Cortex of kidney (tissue), 1 donor: Measurements from ENCODE around the gene SGPP2.

ENCODE experiments used
- DNase-seq: peaks from one replicate; lab custom pipeline; 2025; lab: John Stamatoyannopoulos, UW

The SGPP2 gene

GRCh38 chr2:222470802-222471468 is 46.6 kb downstream of the SGPP2 start:
- no peak for DNase-seq

GRCh38 chr2:222477962-222478608 is 53.7 kb downstream of the SGPP2 start:
- DNase-seq = no peak

GRCh38 chr2:222479859-222480258 is 55.5 kb downstream of the SGPP2 start:
- no peak for DNase-seq

- no peak for DNase-seq
Observed at GRCh38 chr2:222480497-222480896, 56.2 kb downstream of the SGPP2 start.

- DNase-seq = no peak
Observed at GRCh38 chr2:222481941-222482340, 57.6 kb downstream of the SGPP2 start.

GRCh38 chr2:222483513-222484039 is 59.2 kb downstream of the SGPP2 start:
- no peak for DNase-seq

DNA sequence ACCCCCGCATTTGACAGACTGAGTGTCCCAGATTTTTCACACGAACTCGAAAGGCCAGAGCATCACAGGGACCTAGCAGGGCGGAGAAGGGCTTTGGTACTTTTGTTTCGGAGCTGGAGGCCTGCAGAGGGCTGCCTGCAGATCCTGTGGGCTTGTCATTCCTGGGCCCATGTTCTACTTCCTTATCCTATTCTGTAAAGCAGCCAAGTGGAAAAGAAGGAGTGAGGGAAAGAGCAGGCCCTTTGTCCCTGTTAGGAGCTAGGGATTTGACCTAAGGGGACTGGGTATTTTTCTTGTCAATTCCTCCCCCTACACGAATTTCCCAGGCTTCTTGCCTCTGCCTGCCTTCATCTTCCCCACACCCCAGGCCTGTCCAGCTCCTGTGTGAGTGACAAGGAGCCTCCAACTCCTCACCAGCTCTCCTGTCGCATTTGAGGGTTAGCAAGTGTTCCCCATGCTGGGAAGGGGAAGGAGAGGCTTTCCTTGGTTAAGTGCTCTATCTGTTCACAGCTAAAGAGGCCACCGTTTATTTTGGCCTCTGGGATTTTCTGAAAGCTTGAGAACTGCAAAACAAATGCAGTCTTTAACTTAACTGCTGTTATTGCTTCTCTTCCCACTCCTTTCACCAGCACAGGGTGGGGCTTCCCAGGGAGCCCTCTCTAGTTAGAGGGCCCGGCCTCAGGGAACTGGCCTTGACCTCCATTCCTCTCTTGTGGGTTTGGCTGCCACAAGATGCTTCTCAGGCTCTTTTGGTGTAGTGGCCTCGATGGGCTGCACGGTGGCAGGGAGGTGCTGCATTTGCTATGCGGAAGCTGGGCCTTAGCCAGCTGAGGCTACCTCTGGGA is 61.2 kb downstream of the SGPP2 start:
- no peak for DNase-seq

DNA sequence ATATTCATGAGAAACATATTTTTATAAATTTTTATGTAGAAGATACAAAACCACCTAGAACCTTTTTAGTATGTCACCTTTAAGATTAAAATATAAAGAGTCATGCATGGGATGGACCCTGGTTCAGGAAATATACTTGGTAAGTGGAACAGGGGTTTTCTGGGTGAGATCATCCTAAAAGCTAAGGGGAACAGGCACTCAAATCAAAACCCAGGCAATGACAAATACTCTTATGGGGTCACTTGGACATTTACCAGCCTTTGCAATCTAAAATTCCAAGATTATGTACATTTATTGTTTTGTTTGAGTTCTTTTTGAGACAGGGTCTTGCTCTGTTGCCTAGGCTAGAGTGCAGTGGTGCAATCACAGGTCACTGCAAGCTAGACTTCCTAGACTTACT is 65.8 kb downstream of the SGPP2 start:
- no peak for DNase-seq

DNA sequence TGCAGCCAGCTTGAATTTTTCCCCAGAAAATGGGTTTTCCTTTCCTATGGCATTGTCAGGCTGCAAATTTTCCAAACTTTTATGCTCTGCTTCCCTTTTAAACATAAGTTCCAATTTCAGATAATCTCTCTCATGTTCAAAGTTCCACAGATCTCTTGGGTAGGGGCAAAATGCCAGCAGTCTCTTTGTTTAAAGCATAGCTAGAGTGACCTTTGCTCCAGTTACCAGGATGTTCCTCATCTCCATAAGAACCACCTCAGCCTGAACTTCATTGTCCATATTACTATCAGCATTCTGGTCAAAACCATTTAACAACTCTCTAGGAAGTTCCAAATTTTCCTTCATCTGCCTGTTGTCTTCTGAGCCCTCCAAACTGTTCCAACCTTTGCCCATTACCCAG is 68.3 kb downstream of the SGPP2 start:
- DNase-seq = no peak

GRCh38 chr2:222494104-222494739 is 69.9 kb downstream of the SGPP2 start:
- DNase-seq = no peak

DNA sequence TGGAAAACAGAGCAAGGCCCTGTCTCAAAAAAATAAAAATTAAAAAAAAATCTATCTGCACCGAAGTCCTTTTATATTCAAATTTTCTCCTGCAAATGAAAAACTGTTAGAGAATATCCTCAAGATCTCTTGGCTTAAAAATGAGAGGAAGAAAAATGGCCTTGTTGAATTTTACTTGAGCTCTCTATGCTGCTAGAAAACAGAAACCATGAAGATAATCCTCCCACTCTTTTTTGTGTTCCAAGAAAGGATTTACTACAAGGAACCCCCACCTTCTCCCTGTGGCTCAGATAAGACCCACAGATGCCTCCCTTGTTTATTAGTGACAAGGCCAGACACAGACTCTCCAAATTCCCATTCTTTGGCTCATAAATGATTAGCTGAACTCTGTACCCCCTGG is 71.0 kb downstream of the SGPP2 start:
- DNase-seq = no peak

DNA sequence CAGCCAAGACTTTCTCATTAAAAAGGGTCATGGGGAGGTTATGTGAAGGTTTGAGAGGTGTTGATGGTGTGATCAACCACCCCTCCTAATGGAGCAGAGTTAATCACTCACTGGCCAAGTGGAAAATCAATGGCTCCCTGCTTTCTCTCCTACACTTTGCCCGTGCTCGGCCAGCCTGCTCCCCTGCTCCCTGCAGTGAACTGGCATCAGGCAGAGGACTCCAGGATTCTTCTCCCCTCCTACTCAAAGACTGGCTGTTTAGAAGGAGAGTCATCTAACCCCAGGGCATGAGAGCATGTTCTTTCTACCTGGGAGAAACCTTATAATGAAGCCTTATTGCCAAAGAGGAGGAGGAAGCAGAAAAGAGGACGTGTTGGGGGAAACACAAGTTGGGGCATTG is 74.9 kb downstream of the SGPP2 start:
- no peak for DNase-seq

GRCh38 chr2:222504191-222504590 is 79.8 kb downstream of the SGPP2 start:
- DNase-seq = no peak

- no peak for DNase-seq
Observed at GRCh38 chr2:222504719-222505118, 80.4 kb downstream of the SGPP2 start.

DNA sequence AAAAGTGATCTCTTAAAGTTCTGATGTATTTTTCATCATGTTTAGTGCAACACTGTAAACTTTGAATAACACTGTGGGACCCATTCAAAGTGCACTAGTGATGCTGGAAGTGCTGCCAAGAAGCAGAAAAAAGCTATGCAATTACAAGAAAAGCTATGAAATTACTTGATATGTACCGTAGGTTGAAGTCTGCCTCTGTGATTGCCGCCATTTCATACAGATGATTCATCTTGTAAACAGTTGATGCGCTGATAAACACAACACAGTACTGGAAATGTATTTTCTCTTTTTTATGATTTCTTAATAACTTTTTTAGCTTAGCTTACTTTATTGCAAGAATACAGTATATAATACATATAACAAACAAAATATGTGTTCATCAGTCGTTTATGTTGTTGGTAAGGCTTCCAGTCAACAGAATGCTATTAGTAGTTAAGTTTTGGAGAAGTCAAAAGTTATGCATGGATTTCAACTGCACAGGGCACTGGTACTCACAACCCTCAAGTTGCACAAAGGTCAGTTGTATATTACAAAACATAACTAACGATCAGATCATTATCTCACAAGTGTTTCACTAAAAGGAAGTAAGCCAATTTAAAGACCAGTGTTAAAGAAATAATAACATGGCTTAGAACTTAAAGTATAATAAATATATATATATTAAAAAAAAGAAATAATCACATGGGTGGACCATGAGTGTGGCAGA is 82.0 kb downstream of the SGPP2 start:
- no peak for DNase-seq

DNA sequence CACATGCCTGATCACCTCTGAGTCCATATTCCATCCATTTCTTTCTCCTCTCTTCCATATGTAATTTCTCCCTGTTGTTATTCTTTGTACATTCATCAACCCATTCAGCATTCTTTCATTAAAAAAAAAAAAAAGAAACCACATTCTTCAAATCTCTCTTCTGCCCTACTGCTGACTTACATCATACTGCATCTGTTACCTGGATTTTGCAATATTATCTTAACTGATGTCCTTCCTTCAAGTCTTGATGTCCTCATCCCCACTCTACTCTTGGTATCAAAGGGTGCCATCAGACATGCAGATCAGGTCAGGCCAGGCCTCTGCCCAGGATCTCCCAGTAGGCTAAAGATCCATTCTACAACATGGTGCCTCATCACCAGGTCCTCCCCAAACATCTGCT is 90.6 kb downstream of the SGPP2 start:
- no peak for DNase-seq

- DNase-seq = no peak
Observed at GRCh38 chr2:222518570-222519381, 94.4 kb downstream of the SGPP2 start.

DNA sequence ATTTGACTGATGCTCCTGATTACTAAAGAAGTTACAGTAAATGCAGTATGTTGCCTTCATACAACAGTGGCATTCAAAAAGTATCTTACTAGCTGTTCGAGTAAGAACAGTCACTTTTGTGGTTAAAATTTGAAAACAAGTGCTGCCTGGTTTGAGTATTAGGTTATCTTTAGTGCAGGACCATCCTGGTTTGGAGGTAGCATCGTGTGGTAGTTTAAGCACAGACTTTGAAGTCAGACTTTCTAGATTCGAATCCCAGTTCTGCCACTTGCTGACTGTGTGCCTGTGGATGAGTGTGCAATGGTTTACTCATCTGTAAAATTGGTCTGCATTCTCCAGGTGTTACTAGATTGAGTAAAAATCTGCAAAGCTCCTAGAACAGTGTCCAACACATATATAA is 96.8 kb downstream of the SGPP2 start:
- DNase-seq = no peak

GRCh38 chr2:222522082-222522481 is 97.7 kb downstream of the SGPP2 start:
- no peak for DNase-seq

- DNase-seq = no peak
Observed at GRCh38 chr2:222523783-222524544, 99.6 kb downstream of the SGPP2 start.
